HG02981 (cell line): ENCODE data around the gene MDFI.

Experiments
- ATAC-seq: cut with Tn5 transposase; IDR thresholded peaks from one replicate; pipeline ENCODE4 v1.9.1; 2021; ENCODE audit warnings: mild to moderate bottlenecking, moderate library complexity; ENCODE audit not compliant: unreplicated experiment

Gene MDFI, protein sequence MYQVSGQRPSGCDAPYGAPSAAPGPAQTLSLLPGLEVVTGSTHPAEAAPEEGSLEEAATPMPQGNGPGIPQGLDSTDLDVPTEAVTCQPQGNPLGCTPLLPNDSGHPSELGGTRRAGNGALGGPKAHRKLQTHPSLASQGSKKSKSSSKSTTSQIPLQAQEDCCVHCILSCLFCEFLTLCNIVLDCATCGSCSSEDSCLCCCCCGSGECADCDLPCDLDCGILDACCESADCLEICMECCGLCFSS

DNA sequence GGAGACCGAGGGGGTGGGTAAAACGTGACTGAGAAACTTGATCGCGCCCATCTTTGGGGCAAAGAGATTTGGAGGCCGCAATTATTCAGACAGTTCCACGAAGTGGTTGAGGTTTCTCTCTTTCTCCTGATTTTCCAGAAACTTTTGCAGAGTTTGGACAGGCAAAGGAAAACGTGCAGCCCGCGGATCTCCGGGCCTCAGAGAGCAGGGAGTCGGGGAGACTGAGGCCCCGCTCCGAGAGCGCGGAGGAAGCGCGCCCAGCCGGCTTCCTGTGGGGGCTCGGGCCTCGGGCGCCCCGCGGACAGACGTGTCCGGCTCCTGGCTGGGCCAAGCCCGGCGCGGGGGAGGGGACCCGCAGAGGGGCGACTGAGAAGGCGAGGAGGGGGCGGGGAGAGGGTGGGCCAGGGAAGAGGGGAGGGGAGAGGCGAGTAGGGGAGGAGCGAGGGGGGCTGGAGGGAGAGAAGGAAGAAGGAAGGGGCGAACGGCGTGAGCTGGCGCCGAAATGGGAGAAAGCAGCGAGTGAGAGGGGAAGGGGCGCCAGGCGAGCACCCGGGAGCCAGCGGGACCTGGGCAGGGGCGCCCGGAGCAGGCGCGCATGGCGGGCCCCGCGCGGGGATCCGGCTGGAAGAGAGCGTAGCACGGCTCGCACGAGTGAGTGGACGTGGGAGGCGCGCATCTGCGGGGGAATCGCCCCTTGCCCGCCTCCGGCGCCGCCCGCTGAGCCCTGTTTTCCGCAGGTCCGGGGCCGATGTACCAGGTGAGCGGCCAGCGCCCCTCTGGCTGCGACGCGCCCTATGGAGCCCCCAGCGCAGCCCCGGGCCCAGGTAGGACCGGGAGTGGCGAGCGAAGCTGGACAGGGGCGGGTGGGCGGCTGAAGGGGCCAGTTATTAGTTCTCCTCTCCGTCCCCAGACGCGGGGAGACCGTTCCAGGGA, at the start of gene MDFI:
MDFI (plus strand) TSS at position 467 of the 933 bp plus-strand sequence; CDS start at position 749, 282 bp downstream.
- no peak for ATAC-seq

DNA sequence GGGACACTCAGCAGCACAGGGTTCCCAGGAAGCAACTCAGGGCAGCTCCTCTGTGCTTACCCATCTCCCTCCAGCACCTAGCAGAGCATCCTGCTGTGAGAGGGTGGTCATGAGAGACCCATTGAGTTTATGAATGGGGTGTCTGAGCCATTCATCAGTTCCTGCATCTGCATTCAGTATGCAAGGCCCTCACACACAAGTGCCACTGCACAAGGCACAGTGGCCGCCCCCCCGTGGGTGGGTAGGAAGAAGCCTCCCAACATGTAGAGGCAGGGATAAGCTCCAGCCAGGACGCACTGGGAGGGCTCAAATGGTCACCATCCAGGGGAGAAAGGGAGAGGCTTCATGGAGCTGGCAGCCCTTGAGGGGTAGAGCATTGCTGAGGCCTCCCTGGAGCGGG, 49.0 kb upstream of the MDFI start:
- no peak for ATAC-seq

DNA sequence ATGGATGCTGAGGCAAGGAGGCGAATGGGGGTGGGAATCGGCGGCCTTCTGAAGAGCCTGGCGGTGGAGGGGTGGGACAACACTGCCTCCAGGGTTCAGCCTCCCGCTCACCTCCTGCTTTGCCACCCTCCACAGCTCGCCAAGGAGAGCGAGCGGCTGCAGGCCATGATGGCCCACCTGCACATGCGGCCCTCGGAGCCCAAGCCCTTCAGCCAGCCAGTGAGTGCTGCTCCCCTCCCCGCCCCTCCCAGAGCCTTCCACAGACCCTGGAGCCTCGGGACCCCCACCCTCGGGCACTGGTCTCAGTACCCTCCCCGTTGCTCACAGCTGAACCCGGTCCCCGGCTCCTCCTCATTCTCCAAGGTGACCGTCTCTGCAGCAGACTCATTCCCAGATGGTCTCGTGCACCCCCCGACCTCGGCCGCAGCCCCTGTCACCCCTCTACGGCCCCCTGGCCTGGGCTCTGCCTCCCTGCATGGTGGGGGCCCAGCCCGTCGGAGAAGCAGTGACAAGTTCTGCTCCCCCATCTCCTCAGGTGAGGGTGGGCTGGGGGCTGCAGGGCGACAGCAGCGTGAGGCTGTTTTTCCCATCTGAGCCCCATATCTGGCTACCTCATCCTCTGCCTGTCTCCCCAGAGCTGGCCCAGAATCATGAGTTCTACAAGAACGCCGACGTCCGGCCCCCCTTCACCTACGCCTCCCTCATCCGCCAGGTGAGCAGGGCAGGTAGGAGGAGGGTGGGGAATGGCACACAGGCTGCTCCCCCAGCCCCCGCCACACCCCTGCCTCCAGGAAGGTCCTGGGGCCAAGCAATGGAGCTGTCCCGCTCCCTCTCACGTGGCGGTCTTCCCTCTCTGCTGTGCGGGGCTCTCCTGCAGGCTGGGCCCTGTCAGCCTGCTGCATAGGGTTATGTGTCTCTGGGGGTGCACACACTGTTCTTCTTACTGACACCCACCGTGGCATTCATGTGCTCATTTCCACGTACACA, 48.3 kb upstream of the MDFI start:
- no peak for ATAC-seq

DNA sequence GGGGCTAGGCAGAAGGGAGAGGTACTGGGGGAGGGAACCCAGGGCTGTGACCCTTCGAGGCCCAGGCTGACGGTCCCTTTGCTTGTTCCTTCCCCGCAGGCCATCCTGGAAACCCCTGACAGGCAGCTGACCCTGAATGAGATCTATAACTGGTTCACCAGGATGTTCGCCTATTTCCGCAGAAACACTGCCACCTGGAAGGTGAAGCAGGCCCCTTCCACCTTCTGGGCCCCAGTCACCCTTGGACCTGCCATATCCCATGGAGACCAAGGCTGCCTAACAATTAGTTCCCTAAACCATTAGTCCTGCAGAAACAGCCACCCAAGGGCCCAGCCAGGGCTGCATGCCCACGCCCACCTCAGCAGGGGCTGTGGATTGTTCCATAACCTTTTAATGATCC, 47.1 kb upstream of the MDFI start:
- ATAC-seq, result no peak

DNA sequence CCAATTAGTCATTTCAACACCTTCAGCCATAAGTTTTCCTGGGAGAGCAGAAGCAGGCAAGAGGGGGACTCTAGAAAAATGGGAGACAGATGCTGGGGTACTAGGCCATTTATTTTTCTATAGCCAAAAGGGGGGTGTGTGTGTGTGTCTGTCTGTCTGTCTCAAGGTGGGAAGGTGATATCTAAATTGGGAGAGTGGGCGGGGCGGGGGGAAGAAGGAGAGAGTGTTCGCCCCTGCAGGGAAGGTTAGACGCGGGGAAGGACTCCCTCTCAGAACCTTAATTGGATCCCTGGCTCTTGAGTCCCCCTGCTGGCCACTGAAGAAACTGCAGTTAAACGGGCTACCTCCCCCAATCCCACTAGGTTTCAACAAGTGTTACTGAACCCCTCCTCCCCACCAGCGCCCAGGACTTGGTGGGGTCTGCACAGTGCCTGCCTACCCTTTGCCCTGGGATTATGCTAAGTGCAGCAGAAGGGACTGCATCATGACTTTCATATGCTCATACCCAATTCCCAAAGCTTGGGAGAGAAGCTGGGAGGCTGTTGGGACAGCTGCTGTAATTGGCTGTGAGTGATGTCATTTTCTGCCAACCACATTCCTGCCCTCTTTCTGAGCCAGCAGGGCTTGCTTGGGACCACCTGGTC, 46.3 kb upstream of the MDFI start:
- ATAC-seq, result no peak

DNA sequence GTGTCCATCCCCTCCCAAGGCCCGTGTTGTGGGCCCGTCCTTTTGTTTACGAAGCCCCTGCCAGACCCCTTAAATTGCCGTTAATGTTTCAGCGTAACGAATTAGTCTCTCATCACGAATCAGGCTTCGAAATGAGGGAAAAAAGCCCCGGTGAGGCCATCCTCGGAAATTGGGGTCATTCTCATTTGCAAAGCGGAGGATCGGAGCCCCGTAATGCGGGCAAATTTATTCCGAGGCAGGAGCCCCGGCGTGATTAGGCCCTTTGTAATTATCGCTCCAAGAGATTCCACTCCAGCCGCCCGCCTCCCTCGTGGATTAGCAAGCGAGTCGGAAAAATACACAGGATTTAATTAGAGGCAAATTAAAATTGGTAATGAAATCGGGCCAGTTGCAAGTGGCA, 44.9 kb upstream of the MDFI start:
- ATAC-seq, result no peak

DNA sequence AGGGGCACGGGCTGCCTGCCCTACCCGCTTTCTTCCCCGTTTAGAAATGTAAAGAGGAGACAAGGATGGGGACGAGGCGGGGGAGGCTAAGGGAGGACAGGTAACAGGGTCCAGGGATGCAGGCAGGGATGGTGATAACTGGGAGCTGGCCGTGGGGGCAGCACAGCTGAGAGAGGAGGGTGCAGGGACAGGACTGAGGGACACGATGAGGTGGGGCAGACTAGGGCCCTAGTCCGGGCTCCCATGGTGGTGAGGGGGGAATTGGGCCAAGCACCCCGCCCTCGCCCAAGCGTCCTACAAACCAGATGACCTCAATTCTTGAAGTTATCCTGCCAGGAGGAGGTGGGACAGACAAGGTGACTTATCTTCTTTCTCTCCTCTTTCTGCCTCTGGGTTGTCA, 44.4 kb upstream of the MDFI start:
- no peak for ATAC-seq

DNA sequence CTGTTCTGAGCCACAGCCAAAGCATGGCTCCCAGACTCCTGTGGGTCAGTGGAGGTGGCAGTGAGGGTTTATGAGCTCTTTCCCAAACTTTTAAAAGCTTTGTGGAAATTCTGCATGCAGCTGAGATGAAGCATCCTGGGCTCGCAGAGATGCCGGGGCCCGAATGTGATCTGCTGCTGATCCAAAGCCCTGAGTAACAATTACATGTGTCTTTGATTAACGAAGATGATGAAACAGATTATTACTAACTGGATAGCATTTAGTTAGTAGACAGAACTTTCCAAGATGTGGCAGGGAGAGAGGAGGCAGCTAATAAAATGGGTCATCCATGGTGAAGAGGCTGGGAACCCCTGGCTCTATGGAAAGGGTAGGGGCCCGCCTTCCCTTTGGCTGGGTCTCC, 43.9 kb upstream of the MDFI start:
- no peak for ATAC-seq

DNA sequence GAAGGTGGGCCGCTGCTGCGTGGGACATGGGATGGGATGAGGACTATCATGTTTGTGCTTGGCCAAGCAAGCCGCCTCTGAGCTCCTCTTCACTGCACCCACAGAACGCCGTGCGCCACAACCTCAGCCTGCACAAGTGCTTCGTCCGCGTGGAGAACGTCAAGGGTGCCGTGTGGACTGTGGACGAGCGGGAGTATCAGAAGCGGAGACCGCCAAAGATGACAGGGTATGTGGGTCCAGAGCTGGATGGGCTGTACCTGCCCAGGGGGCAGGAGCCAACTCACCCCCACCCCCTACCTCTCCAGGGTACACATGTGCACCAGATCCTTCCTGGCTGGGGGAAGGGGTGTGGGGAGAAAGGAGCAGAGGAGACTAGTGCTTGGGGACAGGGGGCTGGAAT, 43.5 kb upstream of the MDFI start:
- ATAC-seq, result no peak

DNA sequence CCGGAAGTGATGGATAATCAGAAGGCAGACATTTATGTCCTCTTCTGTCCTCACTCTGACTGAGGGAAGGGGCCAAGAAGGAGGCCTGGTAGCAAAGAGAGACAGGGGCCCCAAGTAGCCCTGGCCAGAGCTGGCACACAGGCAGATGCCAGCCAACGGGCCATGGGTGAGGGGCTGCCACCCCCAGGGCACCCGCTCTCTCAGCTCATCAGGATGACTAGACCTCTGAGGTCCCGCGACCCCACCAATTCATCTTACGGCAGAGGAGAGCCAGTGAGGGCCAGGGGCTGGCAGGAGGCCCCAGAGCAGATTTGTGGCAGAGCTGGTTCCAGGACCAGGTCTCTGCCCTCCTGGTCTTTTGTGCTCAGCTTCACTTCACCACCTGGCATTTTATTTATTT, 43.1 kb upstream of the MDFI start:
- no peak for ATAC-seq

DNA sequence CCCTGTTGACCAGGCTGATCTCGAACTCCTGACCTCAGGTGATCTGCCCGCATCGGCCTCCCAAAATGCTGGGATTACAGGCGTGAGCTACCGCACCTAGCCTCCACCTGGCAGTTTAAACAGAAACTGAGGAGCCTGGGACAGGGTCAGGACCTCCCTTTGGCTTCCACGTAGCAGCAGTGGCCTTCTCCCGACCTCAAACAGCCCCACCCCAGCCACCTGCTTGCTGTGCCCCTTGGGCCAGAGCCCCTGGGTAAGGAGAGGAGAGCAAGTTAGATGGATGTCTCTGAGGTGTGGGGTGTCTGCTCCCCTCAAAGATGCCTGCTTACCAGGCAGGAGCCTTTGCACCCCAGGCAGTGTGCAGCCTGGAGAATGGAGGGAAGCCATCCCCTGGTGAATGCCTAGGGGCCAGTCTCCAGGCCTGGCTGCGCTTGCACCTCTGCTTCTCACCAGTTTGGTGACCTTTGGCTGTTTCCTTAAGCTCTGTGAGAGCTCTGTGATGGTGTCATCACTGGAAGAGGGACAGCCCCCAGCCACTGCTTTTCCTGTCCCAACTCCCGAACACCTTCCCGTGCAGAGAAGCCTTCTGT, 42.1 kb upstream of the MDFI start:
- no peak for ATAC-seq

DNA sequence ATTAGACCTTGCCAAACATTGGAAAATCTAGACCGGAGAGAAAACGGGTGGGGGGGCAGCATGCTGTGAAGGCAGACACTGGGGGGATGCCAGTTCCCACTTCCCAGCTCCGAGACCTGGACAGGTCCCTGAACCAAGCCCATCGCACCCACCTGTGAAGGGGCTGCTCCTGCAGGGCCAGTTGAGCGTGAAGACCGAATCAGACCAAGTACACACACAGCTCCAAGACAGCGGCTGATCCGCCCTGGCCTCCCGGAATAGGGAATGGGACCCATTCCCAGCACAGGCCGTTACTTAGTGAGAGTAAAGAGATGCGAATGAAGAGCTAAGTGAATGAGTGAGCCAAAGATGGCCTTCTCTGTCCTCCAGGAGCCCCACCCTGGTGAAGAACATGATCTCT, 41.5 kb upstream of the MDFI start:
- ATAC-seq, result no peak

DNA sequence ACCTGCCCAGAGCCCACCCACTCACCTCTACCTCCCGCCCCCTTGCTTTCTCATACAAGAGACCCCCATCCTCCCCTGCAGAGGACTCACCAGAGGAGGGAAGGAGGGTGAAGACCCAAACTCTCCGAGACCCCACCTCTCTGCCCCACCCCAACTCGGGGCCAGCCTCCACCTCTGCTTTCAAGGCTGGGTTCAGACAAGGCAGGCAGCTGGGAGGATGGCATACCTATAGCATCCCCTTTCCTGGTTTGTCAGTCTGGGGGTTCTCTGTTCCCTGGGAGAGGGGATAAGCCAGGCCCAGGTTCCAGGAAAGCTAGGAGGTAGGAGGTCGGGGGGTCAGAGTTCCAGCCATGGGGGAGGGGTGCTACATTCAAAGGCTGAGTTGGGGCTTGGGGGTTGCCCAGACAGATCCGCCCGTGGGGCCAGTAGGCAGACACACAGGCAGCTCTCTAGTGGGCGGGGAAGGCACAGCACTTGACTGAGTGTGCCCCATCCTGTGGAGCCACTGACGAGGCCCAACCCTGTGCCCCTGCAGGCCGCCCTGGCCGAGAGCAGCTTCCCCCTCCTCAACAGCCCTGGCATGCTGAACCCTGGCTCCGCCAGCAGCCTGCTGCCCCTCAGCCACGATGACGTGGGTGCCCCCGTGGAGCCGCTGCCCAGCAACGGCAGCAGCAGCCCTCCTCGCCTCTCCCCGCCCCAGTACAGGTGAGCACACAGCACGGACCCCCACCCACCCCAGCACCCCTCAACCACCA, 40.8 kb upstream of the MDFI start:
- ATAC-seq, result no peak

DNA sequence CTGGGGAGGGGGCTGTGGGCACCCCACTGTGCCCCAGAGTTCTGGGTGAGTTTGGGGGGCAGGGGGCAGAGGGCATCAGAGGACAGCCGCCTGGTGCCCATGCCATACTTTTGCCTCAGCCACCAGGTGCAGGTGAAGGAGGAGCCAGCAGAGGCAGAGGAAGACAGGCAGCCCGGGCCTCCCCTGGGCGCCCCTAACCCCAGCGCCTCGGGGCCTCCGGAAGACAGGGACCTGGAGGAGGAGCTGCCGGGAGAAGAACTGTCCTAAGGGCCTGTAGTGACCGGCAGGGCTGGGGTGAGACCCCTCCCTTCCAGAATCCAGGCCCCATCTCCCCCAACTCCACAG, 39.6 kb upstream of the MDFI start:
- ATAC-seq, result no peak

DNA sequence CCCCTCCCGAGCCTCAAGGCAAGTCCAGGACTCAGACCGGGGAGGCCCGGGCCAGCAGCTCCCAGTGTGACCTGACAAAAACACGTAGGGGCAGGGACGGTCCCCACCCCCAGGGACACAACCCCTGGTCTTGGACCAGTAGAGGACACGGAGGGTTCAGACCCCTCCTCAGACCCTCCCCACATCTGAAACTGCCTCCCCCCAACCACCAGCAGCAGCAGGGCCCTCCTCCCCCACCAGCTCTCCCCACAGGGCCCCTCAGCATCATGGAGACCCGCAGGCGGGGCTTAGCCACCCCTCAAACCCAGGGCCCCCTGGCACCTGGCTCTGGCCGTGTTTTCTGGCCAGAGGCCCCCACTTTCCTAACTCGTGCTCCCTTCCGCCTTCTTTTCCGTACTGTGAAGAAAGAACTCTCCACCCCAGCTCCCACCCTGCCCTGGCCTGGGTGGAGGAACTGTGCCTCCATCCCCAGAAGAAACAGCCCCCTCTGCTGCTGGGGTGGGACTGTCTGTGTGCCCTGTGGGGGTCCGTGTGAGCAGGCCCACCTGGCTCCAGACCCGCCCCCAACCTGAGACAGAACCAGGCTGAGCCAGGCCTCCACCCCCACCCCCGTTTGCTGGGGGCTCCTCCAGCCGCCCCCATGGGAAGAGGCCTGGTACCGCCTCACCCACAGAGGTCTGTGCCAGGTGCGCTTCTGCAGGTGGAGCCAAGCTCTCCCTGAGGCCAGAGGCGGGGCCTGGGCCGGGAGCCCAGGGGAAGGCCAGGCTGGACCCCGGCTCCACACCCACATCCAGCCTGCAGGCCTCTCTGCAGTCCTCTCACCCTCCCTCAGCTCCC, 39.0 kb upstream of the MDFI start:
- no peak for ATAC-seq

DNA sequence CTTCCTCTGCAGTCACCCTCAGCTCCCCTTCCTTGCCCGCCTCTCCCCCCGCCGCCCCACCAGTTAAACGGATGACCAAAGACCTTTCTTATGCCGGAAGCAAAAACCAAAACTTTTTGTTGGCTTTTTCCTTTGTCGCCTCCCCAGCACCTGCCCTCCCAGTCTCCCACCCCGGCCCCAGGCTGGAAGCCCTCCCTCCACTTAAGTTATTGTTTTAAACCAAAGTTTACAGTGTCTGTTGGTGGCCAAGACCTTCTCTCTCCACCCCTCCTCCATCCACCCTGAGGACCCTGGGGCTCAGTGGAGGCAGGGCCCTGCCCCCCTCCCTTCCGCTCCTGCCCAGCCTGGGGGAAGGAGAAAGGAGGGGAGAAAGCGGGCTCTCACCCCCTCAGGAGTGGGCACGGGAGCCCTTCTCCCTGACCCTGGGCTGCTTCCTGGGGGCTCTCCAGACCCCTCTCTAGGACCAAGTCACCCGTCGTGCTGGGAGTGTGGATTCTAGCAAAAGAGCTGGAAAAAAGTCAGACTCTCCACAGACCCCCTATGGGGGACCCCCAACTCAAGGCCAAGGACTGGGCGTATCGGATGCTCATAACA, 38.3 kb upstream of the MDFI start:
- no peak for ATAC-seq

DNA sequence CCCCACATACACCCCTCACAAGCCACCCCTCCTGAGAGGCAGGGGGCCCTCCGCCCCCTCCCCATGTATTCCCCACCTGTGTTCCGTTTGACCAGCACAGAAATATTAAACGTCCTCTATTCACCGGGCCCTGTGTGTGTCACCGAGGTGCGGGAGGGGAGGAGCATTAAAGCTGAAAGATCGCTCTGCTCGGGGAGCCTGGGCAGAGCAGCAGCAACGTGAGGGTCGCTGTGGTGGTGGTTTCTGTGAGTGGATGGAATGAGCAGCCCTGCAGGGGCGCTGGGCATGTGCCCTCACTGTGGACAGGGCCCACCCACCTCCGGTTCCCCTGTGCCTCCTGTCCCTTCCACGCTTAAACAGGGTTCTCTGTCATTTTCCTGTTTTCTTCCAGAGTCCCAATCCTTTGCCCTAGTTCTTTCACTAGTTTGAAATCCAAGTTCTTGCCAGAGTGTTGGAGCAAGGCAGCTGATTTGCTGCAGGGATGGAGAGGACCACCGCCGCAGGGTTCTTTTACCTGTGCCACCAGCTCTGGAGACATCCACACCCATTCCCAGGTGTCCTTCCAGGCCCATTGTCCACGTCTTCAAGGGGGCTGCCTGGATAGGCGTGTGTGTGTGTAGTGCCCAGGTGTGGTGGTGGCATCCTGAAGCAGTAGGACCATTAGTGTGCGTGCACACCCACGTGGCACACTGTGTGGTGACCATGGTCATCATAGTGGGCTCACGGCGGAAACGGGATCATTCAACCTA, 37.6 kb upstream of the MDFI start:
- ATAC-seq, result no peak

DNA sequence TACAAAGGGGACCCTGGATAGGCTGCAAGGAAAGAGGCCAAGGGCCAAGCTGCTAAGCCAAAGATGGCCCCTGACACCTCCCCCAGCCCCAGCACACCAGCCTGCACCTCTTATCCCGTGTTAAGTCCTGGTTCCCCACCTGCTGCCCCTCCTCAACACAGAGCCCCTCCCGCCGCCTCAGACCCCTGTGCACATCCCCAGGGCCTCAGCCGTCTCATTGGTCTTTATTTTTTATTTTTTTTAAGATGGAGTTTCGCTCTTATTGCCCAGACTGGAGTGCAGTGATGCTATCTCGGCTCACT, 37.1 kb upstream of the MDFI start:
- no peak for ATAC-seq
